Measurements from ENCODE around the gene CALU.

The CALU gene

GRCh38 chr7:128790315-128791041 is 51.3 kb downstream of the CALU start:
- DNase-seq = no peak

- peak; percentile 35 for DNase-seq
Measured at GRCh38 chr7:128791121-128791971, 52.2 kb downstream of the CALU start, which contains the start of gene CCDC136. CCDC136 (plus strand) TSS chr7:128791968; CDS start chr7:128792412, 444 bp downstream.

DNA sequence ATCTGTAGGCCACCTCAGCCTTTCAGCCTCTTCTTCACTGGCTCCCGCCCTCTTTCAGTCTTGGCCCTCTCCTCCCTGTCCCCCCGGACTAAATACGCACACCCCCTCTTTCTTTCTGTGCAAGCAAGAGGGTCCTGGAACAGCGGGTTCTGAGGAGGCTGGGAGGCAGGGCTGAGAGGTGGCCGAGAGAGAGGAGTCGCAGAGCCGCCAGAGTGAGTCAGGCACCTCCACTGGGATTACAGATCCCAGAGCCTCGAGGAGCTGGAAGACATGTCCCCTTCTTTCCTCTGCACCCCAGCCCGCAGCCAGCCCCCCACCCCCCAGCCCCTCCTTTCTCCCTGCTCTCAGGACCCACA is 52.8 kb downstream of the CALU start:
- DNase-seq = no peak

DNA sequence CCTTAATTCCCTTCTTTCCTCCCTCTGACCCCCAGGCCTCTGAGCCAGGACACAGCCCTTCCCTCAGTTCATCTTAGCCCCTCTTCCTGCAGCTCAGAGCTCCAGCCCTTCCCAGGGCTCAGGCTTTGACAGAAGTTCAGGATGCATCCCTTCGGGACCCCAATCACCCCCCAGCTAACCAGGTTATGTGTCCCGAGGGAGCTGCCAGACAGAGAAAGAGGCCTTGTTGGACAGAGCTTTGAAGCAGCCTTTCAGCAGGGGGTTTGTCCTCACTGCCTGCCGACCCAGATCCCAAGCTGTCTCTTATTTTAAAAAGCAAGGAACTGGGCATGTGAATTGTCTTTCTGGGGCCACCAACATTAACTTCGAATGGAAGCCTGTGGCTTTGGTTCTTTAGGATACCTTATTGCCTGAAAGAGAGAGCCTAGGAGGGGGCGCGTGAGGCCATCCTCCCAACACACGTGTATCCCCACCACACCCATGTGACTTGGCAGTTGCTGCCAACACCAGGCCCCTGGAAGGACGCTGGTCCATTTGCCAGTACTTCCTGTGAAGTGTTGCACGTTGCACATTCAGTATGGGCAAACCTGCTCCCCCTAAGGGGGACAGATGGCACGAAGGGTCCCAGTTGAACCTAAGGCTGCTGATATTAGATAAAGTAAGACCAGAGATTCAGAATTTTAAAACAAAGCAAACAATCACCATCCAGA is 53.5 kb downstream of the CALU start:
- DNase-seq = no peak

DNA sequence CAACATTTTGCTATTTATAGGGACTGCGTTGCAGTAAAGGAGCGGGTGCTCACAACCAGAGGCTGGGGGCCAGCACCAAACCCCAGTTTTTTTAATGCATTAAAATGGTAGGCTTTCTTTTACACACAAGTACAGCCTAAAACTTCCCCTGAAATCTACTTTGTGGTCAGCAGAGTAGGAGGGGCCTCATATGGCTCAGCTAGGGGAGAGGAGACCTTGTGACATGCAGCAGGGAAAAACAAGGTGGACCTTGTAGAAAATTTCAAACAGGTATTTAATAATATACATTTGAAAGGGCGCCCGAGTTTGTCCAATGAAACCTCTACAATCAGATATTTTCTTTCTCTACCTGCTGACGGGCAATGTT is 54.0 kb downstream of the CALU start:
- DNase-seq = no peak

GRCh38 chr7:128794020-128794419 is 54.9 kb downstream of the CALU start:
- DNase-seq = no peak

DNA sequence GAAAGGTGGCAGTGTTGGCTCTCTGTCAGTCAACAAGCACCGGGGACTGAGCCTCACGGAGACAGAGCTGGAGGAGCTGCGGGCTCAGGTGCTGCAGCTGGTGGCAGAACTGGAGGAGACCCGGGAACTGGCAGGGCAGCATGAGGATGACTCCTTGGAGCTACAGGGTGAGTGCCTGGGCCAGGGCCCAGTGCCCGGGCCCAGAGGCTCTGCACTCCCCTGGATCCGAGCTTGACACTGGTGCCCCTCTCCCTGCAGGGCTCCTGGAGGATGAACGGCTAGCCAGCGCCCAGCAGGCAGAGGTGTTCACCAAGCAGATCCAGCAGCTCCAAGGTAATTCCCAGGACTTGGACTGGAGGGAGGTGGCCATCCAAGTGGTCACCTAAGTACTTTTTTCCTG is 55.3 kb downstream of the CALU start:
- DNase-seq = no peak

DNA sequence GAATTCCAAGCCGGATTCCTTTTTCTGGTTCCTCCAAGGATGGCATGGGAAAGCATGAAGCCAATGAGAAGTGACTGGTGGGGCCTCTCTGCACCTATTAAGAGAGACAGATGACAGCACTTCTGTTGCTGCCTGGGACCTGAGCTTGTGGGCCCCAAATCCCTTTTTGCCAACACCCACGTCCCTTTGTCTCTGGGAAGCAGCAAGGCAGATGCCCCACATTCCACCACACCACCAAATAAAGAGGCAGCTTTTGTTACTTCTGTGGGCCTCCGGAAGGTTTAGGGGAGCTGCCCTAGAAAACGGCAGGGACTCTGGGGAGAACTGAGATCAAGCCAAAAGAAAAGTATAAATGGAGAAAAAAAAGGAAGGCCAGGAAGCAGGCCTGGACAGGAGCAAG is 56.0 kb downstream of the CALU start:
- DNase-seq = no peak

DNA sequence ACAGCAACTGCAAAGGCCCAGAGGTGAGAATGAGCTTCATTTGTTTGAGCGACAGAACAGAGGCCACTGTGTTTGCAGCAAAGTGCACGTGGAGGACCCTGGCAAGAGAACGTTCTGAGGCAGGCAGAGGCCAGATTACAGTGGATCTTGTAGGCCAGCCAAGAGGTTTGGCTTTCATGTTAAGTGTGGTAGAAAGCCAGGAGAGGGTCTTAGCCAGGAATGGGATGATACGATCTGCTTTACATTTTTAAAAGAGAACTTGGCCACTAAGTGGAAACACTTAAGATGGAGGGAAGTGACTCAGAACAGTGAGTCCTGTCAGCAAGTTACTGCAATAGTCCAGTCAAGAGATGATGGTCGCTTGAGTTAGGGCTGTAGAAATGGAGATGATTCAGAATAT is 57.2 kb downstream of the CALU start:
- no peak for DNase-seq

DNA sequence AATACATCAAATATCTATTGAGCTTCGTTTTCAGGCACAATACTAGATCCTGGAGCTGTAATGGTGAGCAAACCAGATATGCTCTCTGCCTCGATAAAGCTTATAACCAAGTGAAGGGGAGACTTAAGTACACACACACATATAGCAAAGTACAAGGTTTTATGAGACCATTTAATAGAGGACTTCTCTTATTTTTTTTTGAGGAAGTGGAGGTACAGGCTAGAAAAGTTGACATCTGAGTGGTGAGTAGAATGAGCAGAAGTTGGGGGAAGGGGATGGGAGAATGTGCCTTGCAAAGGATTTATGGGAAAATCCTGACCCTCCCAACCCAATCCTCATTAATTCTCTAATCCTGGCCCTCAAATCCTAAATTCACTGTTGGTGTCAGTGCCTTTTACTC is 60.3 kb downstream of the CALU start:
- DNase-seq = no peak

- DNase-seq = no peak
Measured at GRCh38 chr7:128800567-128800966, 61.4 kb downstream of the CALU start.

GRCh38 chr7:128801003-128801402 is 61.8 kb downstream of the CALU start:
- DNase-seq = no peak

- DNase-seq = no peak
Measured at GRCh38 chr7:128801667-128802418, 62.7 kb downstream of the CALU start.

DNA sequence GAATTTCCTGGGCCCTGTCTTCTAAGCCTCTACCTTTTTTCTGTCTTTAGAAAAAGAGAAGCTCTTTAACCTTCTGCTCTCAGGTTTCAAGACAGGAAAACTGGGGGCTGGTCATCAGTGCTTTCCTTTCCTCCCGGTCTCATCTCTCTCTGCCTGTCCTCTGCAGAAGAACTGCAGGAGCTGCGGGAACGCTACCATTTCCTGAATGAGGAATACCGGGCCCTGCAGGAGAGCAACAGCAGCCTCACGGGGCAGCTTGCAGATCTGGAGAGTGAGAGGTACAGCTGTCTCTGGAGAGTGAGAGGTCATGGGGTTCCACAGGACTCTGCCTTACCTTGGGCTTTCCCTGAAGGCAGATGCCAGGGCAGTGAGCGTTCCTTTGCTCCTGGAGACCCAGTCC is 65.3 kb downstream of the CALU start:
- no peak for DNase-seq

DNA sequence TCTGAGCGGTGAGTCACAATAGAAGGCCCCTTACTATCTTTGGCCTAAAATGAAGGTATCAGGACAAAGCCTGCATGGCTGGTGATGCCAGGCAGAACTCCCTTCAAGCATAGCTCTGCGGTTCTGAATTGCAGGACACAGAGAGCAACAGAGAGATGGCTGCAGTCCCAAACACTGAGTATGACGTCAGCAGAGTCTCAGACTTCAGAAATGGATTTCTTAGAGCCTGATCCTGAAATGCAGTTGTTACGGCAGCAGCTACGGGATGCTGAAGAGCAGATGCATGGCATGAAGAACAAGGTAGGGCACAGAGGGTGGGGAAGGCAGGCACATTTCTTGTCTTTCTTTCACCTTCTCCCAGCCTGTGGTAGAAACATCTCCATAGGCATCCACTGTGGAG is 66.1 kb downstream of the CALU start:
- DNase-seq = no peak

DNA sequence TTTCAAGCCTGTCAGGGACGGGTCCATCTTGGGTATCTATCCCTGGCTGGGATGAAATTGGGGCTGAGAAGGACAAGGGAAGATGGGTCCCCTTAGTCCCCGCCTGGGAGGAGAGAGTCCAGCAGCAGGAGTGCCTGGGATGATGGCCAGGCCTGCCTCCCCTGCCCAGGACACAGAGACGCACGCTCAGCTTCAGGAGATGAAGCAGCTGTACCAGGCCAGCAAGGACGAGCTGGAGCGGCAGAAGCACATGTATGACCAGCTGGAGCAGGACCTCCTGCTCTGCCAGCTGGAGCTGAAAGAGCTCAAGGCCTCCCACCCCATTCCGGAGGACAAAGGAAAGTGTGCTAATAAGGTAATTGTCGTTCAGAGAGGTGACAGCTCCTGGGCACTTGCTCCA is 68.0 kb downstream of the CALU start:
- DNase-seq = no peak

- no peak for DNase-seq
Measured at GRCh38 chr7:128809363-128809762, 70.2 kb downstream of the CALU start.

DNA sequence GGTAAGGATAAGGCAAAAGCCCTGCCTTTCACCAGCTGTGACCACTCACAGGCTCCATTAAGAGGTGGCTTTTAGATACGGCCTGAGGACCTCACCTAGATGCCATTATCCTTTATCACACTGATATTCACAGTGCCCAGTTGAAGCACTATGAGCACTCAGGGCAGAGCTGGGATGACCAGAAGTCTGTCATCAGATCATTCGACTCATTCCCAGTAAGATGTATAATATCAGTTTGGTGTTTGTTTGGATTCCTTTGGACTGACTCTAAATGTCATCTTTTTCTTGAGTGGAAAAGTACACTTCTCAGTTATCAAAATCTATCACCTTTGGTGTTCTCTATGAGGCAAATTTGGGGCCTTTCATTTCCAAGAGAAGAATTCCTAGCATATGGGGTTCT is 71.3 kb downstream of the CALU start:
- DNase-seq = no peak

DNA sequence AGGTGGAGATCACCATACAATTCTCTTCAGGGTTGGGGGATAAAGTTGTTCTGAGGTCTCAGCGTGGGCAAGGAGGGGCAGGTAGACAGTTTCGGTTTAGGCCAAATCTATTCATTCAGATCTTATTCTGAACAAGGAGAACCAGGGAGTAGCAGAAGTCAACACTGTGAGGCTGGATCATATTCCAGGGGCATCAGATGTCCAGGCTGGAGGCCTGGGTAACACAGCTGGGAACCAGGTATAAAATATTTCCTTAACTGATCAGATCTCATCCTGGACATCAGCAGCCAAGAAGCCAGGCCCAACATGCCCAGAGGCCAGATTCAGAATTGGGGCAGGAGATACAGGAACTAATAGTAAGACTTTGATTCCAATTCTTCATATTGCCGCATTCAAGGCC is 71.8 kb downstream of the CALU start:
- DNase-seq = no peak

- DNase-seq = no peak
Measured at GRCh38 chr7:128811631-128812430, 72.7 kb downstream of the CALU start.

DNA sequence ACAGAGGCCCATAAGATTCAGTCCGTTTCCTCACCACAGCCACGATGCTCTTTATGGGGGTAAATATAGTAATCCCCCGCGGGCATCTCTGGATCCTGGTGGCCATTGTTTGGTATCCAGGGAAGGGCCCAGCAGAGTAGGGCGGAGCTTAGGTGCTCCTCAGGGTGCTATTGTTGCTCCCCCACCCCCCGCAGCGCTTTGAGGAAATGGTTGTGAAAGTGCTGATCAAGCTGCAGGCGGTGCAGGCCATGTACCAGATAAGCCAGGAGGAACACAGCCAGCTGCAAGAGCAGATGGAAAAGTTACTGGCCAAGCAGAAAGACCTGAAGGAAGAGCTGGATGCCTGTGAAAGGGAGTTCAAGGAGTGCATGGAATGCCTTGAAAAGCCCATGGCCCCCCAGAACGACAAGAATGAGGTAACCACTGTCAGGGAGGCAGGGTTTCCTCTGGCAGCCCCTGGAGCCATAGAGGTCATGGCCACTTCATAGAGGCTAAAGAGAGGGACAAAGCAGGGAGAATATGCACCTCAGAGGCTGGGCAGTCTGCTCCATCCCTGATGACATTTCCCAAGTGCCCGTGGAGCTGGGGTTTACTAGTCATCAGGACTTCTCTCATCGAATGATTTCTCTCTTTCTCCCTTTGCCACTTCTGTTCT is 73.5 kb downstream of the CALU start:
- DNase-seq = no peak

DNA sequence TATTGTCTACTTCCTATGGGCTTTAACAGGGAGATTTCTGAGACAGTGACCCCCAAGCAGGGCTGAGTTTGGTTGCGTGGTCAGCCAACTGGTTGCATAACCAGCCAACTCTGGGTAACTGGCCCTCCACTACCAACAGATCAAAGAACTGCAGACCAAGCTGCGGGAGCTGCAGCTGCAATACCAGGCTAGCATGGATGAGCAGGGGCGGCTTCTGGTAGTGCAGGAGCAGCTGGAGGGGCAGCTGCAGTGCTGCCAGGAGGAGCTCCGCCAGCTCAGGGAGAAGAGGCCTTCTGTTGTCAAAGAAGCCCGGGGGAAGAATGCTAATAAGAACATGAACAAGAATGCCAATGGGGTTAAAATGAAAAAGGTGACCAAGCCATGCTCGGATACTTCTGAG is 75.3 kb downstream of the CALU start:
- no peak for DNase-seq
